HG03521 (cell line): Measurements from ENCODE around the gene TUBA1A.
"Not testable (repeated sequence)": the region's sequence is repeated elsewhere in the genome, so short reads cannot be mapped to it uniquely, and the experiment has no call there.

ENCODE experiments used
- ATAC-seq: cut with Tn5 transposase; IDR thresholded peaks from one replicate; pipeline ENCODE4 v1.9.1; 2021; ENCODE audit warnings: mild to moderate bottlenecking, moderate library complexity; ENCODE audit not compliant: unreplicated experiment

Gene TUBA1A

DNA sequence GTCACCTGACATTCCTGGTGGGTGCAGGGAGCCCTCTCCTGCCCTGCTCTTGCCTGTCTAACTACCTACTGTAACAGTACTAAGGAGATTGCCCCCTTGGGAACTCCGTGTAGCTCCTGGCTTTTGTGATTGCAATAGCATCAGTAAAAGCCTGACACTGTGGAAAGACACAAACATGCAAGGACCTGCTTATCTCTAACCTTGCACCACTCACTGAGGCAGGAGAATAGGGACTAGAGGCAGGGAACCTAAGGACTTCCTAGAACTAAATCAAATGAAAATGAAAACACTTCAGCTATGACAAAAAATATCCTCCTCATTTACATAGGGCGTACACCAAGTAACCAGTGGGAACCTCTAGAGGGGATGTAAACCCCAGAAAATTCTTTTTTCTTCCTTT lies 28.5 kb downstream of the TUBA1A start:
- no peak for ATAC-seq

DNA sequence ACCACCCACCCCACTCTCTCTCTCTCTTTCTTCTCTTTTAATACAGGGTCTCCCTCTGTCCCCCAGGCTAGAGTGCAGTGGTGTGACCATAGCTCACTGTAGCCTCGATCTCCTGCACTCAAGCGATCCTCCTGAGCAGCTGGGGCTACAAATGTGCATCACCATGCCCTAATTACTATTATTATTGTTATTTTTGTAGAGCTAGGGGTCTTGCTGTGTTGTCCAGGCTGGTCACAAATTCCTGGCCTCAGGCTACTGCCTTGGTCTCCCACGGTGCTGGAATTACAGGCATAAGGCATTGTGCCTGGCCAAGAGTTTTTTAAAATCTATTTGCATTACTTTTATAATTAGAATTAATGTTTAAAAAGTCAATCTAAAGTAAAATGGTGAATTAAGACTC lies 34.7 kb downstream of the TUBA1A start:
- ATAC-seq, result no peak

DNA sequence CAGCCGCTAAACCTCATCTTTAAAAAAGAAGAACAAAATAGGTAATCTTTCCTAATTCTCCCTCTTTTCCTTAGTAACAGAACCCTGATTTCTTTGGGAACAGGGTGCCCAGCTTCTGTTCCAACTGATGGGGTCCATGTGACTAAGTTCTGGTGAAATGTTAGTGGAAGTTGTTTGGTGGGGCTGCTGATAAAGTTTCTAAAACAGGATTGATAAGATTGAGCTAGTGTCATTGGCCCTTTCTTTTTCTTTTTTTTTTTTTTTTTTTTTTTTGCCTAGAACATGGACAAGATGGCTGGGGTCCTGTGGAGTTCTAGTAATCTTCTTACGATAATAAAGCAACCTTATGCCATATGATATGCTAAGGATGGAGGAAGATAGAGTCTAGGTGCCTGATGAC lies 41.5 kb downstream of the TUBA1A start:
- ATAC-seq, result no peak

GRCh38 chr12:49146406-49146805 lies 42.5 kb downstream of the TUBA1A start:
- ATAC-seq, result no peak

GRCh38 chr12:49144384-49144783 lies 44.5 kb downstream of the TUBA1A start:
- no peak for ATAC-seq

DNA sequence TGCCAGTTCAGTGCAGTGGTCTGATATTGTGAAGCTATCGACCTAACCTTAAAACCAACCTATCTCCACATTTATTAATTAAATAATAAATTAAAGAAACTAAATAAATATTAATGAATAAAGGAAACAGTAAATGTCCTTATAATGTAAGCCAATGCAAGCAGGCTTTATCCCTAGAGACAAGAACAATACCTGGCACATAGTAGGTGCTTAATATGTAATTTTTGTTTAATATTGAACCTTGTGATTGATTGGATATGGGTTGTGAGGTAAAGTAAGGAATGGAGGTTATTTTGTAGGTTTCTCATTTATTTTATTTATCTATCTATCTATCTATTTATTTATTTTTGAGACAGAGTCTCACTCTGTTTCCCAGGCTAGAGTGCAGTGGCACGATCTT lies 49.9 kb downstream of the TUBA1A start:
- ATAC-seq, result no peak

DNA sequence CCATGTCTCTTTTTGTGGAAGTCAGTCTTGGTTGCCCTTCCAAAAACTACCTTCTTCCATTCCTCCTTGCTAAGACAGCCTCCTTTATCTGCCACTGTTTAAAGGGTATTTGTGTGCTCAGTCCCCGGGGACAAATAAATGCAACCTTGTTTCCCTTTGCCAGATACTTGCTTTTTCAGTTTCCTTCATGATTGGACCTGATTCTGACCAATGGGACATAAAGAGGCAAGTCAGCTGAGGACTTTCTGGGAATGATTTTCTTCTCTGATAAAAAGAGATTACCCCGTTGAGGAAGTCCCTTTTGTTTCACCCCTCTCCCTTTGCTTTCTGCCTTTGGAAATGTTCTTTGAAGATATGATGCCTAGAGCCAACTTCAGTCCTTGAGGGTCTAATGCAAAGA lies 50.3 kb downstream of the TUBA1A start:
- ATAC-seq, result no peak

DNA sequence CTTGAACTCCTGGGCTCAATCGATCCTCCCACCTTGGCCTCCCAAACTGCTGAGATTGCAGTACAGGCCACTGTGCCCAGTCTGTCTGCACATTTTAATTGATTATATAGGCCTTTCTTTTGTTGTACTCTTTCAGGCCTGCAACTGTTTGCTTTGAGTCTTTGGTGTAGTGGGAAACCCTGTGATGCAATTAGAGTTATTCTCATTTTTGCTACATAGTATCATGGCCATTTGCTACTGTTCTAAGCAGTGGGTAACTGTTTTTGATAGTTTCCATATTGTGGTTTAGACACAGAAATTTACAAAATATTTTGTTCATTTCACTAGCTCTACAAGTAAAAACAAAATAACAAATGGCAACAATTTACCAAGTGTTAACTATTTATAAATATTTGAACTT lies 51.4 kb downstream of the TUBA1A start:
- ATAC-seq, result no peak

DNA sequence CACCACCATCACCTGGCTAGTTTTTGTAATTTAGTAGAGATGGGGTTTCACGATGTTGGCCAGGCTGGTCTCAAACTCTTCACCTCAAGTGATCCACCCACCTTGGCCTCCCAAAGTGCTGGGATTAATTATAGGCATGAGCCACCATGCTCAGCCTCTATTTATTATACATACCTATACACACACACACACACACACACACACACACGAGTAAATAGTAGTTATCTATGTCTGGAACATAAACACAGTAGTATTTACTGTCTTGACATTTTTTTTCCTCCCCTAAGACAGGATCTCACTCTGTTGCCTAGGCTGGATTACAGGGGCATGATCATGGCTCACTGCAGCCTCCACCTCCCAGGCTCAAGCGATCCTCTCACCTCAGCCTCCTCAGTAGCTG lies 51.9 kb downstream of the TUBA1A start:
- not testable (repeated sequence) for ATAC-seq
